B cell (primary cell): Measurements from ENCODE around the gene APBA2.

Source experiments
- EZH2 ChIP-seq: IDR thresholded peaks from 2 replicates; pipeline ENCODE4 v1.6.1; 2012; ENCODE audit warnings: borderline replicate concordance, low read depth, mild to moderate bottlenecking, moderate library complexity, low read length; ENCODE audit not compliant: insufficient read depth, poor library complexity, severe bottlenecking
- TF ChIP-seq, protein P1 (sequence below): fragments of 200-600 bp; IDR thresholded peaks from one replicate; pipeline ENCODE4 v1.8.0; 2022; ENCODE audit warnings: antibody characterized with exemption, mild to moderate bottlenecking

DNA sequence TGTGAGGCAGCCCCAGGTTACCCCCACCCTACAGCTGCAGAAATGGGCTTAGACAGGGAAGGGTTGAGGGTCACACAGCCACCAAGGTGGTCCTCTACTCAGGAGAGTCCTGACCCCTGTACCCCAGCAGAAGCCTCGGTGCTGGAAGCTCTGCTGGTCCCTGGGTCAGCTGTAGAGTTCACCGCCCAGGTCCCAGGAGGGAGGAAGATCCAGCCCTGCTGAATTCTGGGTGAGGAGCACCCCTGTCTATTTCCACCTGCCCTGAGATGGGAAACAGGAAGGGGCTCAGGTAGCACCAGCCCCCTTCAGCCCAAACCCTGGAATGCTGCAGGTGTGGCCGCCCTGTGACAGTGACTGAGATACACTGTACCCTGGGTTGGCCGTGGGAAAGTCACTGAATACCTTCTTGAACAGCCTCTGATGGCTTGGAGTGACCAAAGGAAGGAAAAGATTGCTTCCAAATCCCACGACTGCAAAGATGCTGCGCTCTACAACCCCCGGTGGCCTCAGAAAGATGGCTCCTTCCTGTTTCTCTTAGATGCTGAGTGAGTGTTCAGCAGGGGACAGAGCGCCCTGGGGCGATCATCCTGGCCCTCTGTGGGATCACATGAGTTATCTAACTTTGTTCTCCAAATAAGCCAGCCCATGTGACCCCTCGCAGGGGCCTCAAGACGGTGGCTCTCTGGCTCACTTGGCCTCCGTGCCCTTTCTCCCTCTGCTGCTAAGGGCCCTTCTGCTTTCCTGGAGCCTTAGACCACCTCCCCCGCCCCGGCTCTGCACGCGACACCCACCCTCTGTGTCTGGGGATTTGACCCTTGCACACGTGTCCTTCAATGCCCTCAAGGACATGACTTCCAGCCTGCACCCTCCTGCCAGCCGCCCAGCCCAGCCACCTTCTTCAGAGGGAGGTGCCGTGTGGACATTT is 242.0 kb downstream of the APBA2 start:
- TF ChIP-seq, protein P1, sequence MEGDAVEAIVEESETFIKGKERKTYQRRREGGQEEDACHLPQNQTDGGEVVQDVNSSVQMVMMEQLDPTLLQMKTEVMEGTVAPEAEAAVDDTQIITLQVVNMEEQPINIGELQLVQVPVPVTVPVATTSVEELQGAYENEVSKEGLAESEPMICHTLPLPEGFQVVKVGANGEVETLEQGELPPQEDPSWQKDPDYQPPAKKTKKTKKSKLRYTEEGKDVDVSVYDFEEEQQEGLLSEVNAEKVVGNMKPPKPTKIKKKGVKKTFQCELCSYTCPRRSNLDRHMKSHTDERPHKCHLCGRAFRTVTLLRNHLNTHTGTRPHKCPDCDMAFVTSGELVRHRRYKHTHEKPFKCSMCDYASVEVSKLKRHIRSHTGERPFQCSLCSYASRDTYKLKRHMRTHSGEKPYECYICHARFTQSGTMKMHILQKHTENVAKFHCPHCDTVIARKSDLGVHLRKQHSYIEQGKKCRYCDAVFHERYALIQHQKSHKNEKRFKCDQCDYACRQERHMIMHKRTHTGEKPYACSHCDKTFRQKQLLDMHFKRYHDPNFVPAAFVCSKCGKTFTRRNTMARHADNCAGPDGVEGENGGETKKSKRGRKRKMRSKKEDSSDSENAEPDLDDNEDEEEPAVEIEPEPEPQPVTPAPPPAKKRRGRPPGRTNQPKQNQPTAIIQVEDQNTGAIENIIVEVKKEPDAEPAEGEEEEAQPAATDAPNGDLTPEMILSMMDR: no peak
- no peak for TF ChIP-seq EZH2
